ENCODE results near the gene PCARE.

PCARE gene

GRCh38 chr2:29115797-29116781 lies 41.8 kb upstream of the PCARE start:
- peak; percentile 27 for DNase-seq
- peak overlapping the region; percentile 69 for H3K4me3 ChIP-seq (ENCODE audit: low read depth, low read length)
- no peaks in the 10 kb centered on the region for H3K27me3 ChIP-seq (ENCODE audit: insufficient read depth, low read depth, severe bottlenecking)
- peak overlapping the region; percentile 77 for H3K27ac ChIP-seq
- H3K36me3 ChIP-seq, result no peaks in the 10 kb centered on the region
- TF ChIP-seq CTCF (IDR thresholded peaks at IDR 0.05; ENCODE audit: low read depth, low read length), result no peak
- H3K9me3 ChIP-seq (ENCODE audit: severe bottlenecking), result no peaks in the 10 kb centered on the region

GRCh38 chr2:29114946-29115609 lies 40.8 kb upstream of the PCARE start, which contains the start of gene CLIP4:
TSS of gene CLIP4 (plus strand) at chr2:29115415. CDS start at chr2:29121389, 5,974 bp downstream.
- H3K36me3 ChIP-seq, result no peaks in the 10 kb centered on the region
- H3K27me3 ChIP-seq (ENCODE audit: insufficient read depth, low read depth, severe bottlenecking), result no peaks in the 10 kb centered on the region
- peak within 1 kb of the TSS; percentile 77 for H3K27ac ChIP-seq
- peak within 1 kb of the TSS; percentile 69 for H3K4me3 ChIP-seq (ENCODE audit: low read depth, low read length)
- peak; percentile 72 for DNase-seq
- TF ChIP-seq CTCF (IDR thresholded peaks at IDR 0.05; ENCODE audit: low read depth, low read length), result no peak
- no peaks in the 10 kb centered on the region for H3K9me3 ChIP-seq (ENCODE audit: severe bottlenecking)

GRCh38 chr2:29114586-29114945 lies 40.2 kb upstream of the PCARE start:
- Histone ChIP-seq H3K27me3 (ENCODE audit: insufficient read depth, low read depth, severe bottlenecking) (no peaks in the 10 kb centered on the region), H3K4me3 (ENCODE audit: low read depth, low read length) (peak overlapping the region; percentile 69), H3K27ac (peak overlapping the region; percentile 77), H3K36me3 (no peaks in the 10 kb centered on the region), H3K9me3 (ENCODE audit: severe bottlenecking) (no peaks in the 10 kb centered on the region)
- DNase-seq, result no peak
- TF ChIP-seq CTCF (IDR thresholded peaks at IDR 0.05; ENCODE audit: low read depth, low read length), result no peak

- no peaks in the 10 kb centered on the region for H3K36me3 ChIP-seq
- no peak overlapping the region for H3K4me3 ChIP-seq (ENCODE audit: low read depth, low read length)
- no peaks in the 10 kb centered on the region for H3K9me3 ChIP-seq (ENCODE audit: severe bottlenecking)
- no peaks in the 10 kb centered on the region for H3K27me3 ChIP-seq (ENCODE audit: insufficient read depth, low read depth, severe bottlenecking)
- H3K27ac ChIP-seq, result no peak overlapping the region
- no peak for DNase-seq
- no peak for TF ChIP-seq CTCF (IDR thresholded peaks at IDR 0.05; ENCODE audit: low read depth, low read length)
Measured at GRCh38 chr2:29113891-29114321, 39.6 kb upstream of the PCARE start.

- Histone ChIP-seq H3K9me3 (ENCODE audit: severe bottlenecking) (no peaks in the 10 kb centered on the region), H3K4me3 (ENCODE audit: low read depth, low read length) (no peak overlapping the region), H3K27ac (no peak overlapping the region), H3K36me3 (no peaks in the 10 kb centered on the region), H3K27me3 (ENCODE audit: insufficient read depth, low read depth, severe bottlenecking) (no peaks in the 10 kb centered on the region)
- no peak for DNase-seq
- TF ChIP-seq CTCF (IDR thresholded peaks at IDR 0.05; ENCODE audit: low read depth, low read length), result no peak
Measured at GRCh38 chr2:29113027-29113686, 38.8 kb upstream of the PCARE start.

Data from WERI-Rb-1 (cell line).